H1 (cell line): ENCODE measurements around the gene GJB3. TPM values are rescaled to one million over a fixed set of nuclear protein-coding genes. Genes with fewer than 3 reads are reported as not detected.

ENCODE experiments used
- CTCF ChIA-PET: fragments of 300-600 bp; sonication (Branson Sonifier 250); formaldehyde crosslinking; loops from one replicate; lab custom pipeline; 2021; ENCODE audit not compliant: partially characterized antibody; lab: Charles Lee
- POLR2A ChIA-PET: fragments of 300-600 bp; sonication (Branson Sonifier 250); formaldehyde crosslinking; loops from one replicate; lab custom pipeline; 2021; ENCODE audit warnings: inconsistent platforms; ENCODE audit not compliant: partially characterized antibody; lab: Charles Lee
- DNase-seq, 2 experiments: peaks; one replicate each; pipeline versions ENCODE4 v3.0.0 to v3.0.0-alpha.2; 2010 to 2022; ENCODE audit warnings: low spot score in 2 of 2, low read depth in 1 of 2, mixed read lengths in 1 of 2
- FAIRE-seq: peaks from 2 replicates; lab custom pipeline; 2011; peaks lifted over from hg19 to GRCh38; lab: Jason Lieb, UNC
- H2AFZ ChIP-seq: 2 replicates; pipeline ENCODE4 v1.8.1; 2012; ENCODE audit warnings: low read length, inconsistent platforms
- H2AK5ac ChIP-seq: 2 replicates; pipeline ENCODE4 v1.6.1; 2013; ENCODE audit warnings: low read depth, low read length
- H2BK120ac ChIP-seq: replicated peaks from 2 replicates; pipeline ENCODE3; 2013; ENCODE audit warnings: low read depth, low read length, inconsistent platforms
- H2BK12ac ChIP-seq: 2 replicates; pipeline ENCODE4 v1.6.1; 2013; ENCODE audit warnings: low read depth, low read length
- H2BK15ac ChIP-seq: 2 replicates; pipeline ENCODE4 v1.6.1; 2013; ENCODE audit warnings: low read length
- H2BK20ac ChIP-seq: 2 replicates; pipeline ENCODE4 v1.6.1; 2013; ENCODE audit warnings: low read length
- H2BK5ac ChIP-seq: 2 replicates; pipeline ENCODE4 v1.6.1; 2013; ENCODE audit warnings: low read depth, low read length
- H3K14ac ChIP-seq: 2 replicates; pipeline ENCODE4 v1.6.1; 2013; ENCODE audit warnings: inconsistent platforms; ENCODE audit not compliant: insufficient read length
- H3K18ac ChIP-seq: 2 replicates; pipeline ENCODE4 v1.6.1; 2013; ENCODE audit warnings: low read length; ENCODE audit errors: extremely low read depth
- H3K23ac ChIP-seq: 2 replicates; pipeline ENCODE4 v1.6.1; 2013; ENCODE audit warnings: inconsistent platforms; ENCODE audit not compliant: insufficient read length
- H3K23me2 ChIP-seq: 2 replicates; pipeline ENCODE4 v1.6.1; 2013; ENCODE audit warnings: low read depth, low read length
- H3K27ac ChIP-seq: 2 replicates; pipeline ENCODE4 v1.6.1; 2011; ENCODE audit warnings: low read depth, low read length, inconsistent platforms
- H3K27me3 ChIP-seq, 4 experiments: replicated peaks in 1 of 4; 1 replicate in 1 of 4; 2 replicates in 3 of 4; pipeline versions ENCODE4 v1.6.1 to v1.8.1; 2011 to 2013; ENCODE audit warnings: low read length in 3 of 4, mild to moderate bottlenecking in 3 of 4, inconsistent platforms in 2 of 4, mixed read lengths in 2 of 4, moderate library complexity in 1 of 4; ENCODE audit not compliant: control insufficient read depth in 3 of 4, insufficient read depth in 3 of 4; ENCODE audit errors: extremely low read depth in 1 of 4
- H3K36me3 ChIP-seq, 4 experiments: 2 replicates each; pipeline versions ENCODE4 v1.6.1 to v1.8.1; 2011 to 2013; ENCODE audit warnings: mild to moderate bottlenecking in 4 of 4, low read length in 3 of 4, moderate library complexity in 2 of 4, control low read depth in 1 of 4, inconsistent platforms in 1 of 4; ENCODE audit not compliant: insufficient read depth in 4 of 4, control insufficient read depth in 2 of 4
- H3K4ac ChIP-seq: replicated peaks from 2 replicates; pipeline ENCODE3; 2013; ENCODE audit warnings: low read length, low read depth, mixed read lengths, inconsistent platforms; ENCODE audit not compliant: insufficient read length
- H3K4me1 ChIP-seq, 4 experiments: replicated peaks in 1 of 4; 1 replicate in 1 of 4; 2 replicates in 3 of 4; pipeline versions ENCODE4 v1.6.1 to v1.8.1; 2011 to 2013; ENCODE audit warnings: low read length in 3 of 4, inconsistent platforms in 2 of 4, mixed read lengths in 1 of 4; ENCODE audit not compliant: insufficient read depth in 4 of 4, control insufficient read depth in 3 of 4
- H3K4me2 ChIP-seq, 2 experiments: 2 replicates each; pipeline versions ENCODE4 v1.6.1 to v1.8.1; 2011 to 2013; ENCODE audit warnings: low read depth in 2 of 2, low read length in 2 of 2, control low read depth in 1 of 2, inconsistent platforms in 1 of 2, mild to moderate bottlenecking in 1 of 2; ENCODE audit not compliant: insufficient read depth in 1 of 2
- H3K4me3 ChIP-seq, 4 experiments: fragments of 200-600, 300-600 bp in 1 of 4; sonication (generic), shearing (Covaris generic), sonication (Bioruptor Twin) in 1 of 4; 2 replicates each; pipeline versions ENCODE4 v1.5.1 to v1.8.1; 2011 to 2016; ENCODE audit warnings: low read length in 4 of 4, low read depth in 3 of 4, control low read depth in 2 of 4, inconsistent platforms in 2 of 4, mild to moderate bottlenecking in 2 of 4, mixed read lengths in 1 of 4, moderate library complexity in 1 of 4; ENCODE audit not compliant: insufficient read depth in 2 of 4; ENCODE audit errors: extremely low read depth in 1 of 4
- H3K56ac ChIP-seq: replicated peaks from 2 replicates; pipeline ENCODE3; 2013; ENCODE audit warnings: low read depth, mild to moderate bottlenecking, mixed read lengths, low read length, inconsistent platforms; ENCODE audit not compliant: insufficient read length
- H3K79me1 ChIP-seq: 2 replicates; pipeline ENCODE4 v1.6.1; 2013; ENCODE audit warnings: low read depth, low read length, control low read depth
- H3K79me2 ChIP-seq, 2 experiments: 2 replicates each; pipeline versions ENCODE4 v1.6.1 to v1.8.1; 2012 to 2013; ENCODE audit warnings: low read length in 2 of 2, mild to moderate bottlenecking in 2 of 2, inconsistent platforms in 1 of 2; ENCODE audit not compliant: insufficient read depth in 2 of 2, control insufficient read depth in 1 of 2
- H3K9ac ChIP-seq, 4 experiments: replicated peaks in 1 of 4; 1 replicate in 1 of 4; 2 replicates in 3 of 4; pipeline versions ENCODE4 v1.6.1 to v1.8.1; 2011 to 2013; ENCODE audit warnings: low read depth in 3 of 4, low read length in 3 of 4, control low read depth in 2 of 4, mild to moderate bottlenecking in 2 of 4, moderate library complexity in 2 of 4, inconsistent platforms in 1 of 4; ENCODE audit errors: extremely low read depth in 1 of 4
- H3K9me3 ChIP-seq, 2 experiments: 2 replicates each; pipeline versions ENCODE4 v1.6.1 to v1.8.1; 2012 to 2013; ENCODE audit warnings: mild to moderate bottlenecking in 2 of 2, moderate library complexity in 2 of 2, control low read depth in 1 of 2, inconsistent platforms in 1 of 2, low read depth in 1 of 2, low read length in 1 of 2, mixed read lengths in 1 of 2; ENCODE audit not compliant: insufficient read depth in 2 of 2
- H4K20me1 ChIP-seq, 2 experiments: replicated peaks in 1 of 2; 2 replicates each; pipeline versions ENCODE3 to v1.8.1; 2011 to 2013; ENCODE audit warnings: inconsistent platforms in 2 of 2, low read length in 2 of 2, mild to moderate bottlenecking in 1 of 2; ENCODE audit not compliant: insufficient read depth in 2 of 2, control insufficient read depth in 1 of 2
- H4K5ac ChIP-seq: 2 replicates; pipeline ENCODE4 v1.6.1; 2013; ENCODE audit warnings: low read length, low read depth, mixed read lengths, inconsistent platforms; ENCODE audit not compliant: insufficient read length
- H4K8ac ChIP-seq: 2 replicates; pipeline ENCODE4 v1.8.0; 2013; ENCODE audit warnings: mild to moderate bottlenecking, moderate library complexity, low read length, inconsistent platforms; ENCODE audit not compliant: insufficient read depth; ENCODE audit errors: extremely low read depth
- H4K91ac ChIP-seq: replicated peaks from 2 replicates; pipeline ENCODE3; 2013; ENCODE audit warnings: low read length, mixed read lengths, inconsistent platforms; ENCODE audit not compliant: insufficient read length
- JUN ChIP-seq: IDR thresholded peaks from 2 replicates; pipeline ENCODE4 v1.6.1; 2011; ENCODE audit warnings: low read depth, mild to moderate bottlenecking, improper control_type of control experiment, low read length
- RXRA ChIP-seq: IDR thresholded peaks from 2 replicates; pipeline ENCODE4 v1.6.1; 2011; ENCODE audit warnings: low read depth, mild to moderate bottlenecking, low read length, moderate library complexity; ENCODE audit not compliant: insufficient read depth
- TAF1 ChIP-seq: IDR thresholded peaks from 2 replicates; pipeline ENCODE4 v1.6.1; 2011; ENCODE audit warnings: mild to moderate bottlenecking, low read depth, low read length
- WGBS, 2 experiments: shearing (Covaris generic) in 1 of 2; methylation state at CpG; one replicate each; pipeline versions ENCODE4 v1.1.6 to v1.1.7; 2013 to 2015; ENCODE audit warnings: low lambda C conversion rate in 2 of 2, mixed read lengths in 2 of 2, inconsistent platforms in 1 of 2, low coverage in 1 of 2, missing lambda C conversion rate in 1 of 2; ENCODE audit not compliant: insufficient replicate concordance in 2 of 2, insufficient coverage in 1 of 2, insufficient read length in 1 of 2; ENCODE audit errors: extremely low coverage in 1 of 2, missing lambda C conversion rate in 1 of 2; 5-methylcytosine and 5-hydroxymethylcytosine counted together
- polyA plus RNA-seq, 7 experiments: library from polyadenylated mRNA; depleted of rRNA in 3 of 7; stranded (reverse) in 5 of 7; unstranded in 2 of 7; fragments of >200 nt in 5 of 7; fragments of 200-250 nt in 2 of 7; gene quantifications; 1 replicate in 5 of 7; 2 replicates in 1 of 7; 4 replicates in 1 of 7; pipeline versions ENCODE4 v1.2.1 to v1.2.3, GENCODE V29; 2011 to 2013; ENCODE audit warnings: missing spikeins in 2 of 7, mixed read lengths in 2 of 7
- total RNA-seq: library from RNA; stranded (reverse); fragmentation: NEBNext Ultra II Directional; extraction: Animal tissue kit (Norgen Biotek cat#: 25700); gene quantifications from 2 replicates; pipeline ENCODE4 v1.2.1, GENCODE V29; 2021

Gene GJB3
- total and polyA plus RNA-seq, 2 of the 8 experiments (the other 6 are each of a cell fraction or from before 2014, with no cell fraction given), result 0.93 to 1.6 TPM

- H4K91ac ChIP-seq, result no peak overlapping the region
- no peak overlapping the region for H4K5ac ChIP-seq
- peaks cover 0 to 11% (median 8%) of the 10 kb centered on the region in 4 experiments; a peak in 4 of 7 replicates for H3K27me3 ChIP-seq
- ChIA-PET CTCF (interaction anchor here (0.9 to 12.6 kb wide), 6 partner anchors 10 to 130 kb away, joined by 3 to 230 read pairs (median 4); no protein-coding TSS in a partner anchor), POLR2A (interaction anchor here (0.9 to 1.4 kb wide), 3 partner anchors 16 to 70 kb away, joined by 3 to 5 read pairs (median 3); partner anchors contain the start of gene GJB3)
- no peaks in the 10 kb centered on the region for H3K79me2 ChIP-seq
- H3K23me2 ChIP-seq, result no peaks in the 10 kb centered on the region; the same call in 1 of the 2 replicates
- H2BK5ac ChIP-seq, result no peak overlapping the region
- DNase-seq, result no peak
- H3K36me3 ChIP-seq, result no peaks in the 10 kb centered on the region
- H3K4me3 ChIP-seq, result no peak overlapping the region
- no peak overlapping the region for H2AFZ ChIP-seq
- no peak for FAIRE-seq
- no peak overlapping the region for H3K14ac ChIP-seq
- H2BK12ac ChIP-seq, result no peak overlapping the region
- no peak overlapping the region for H3K18ac ChIP-seq
- no peaks in the 10 kb centered on the region for H3K9me3 ChIP-seq
- H3K27ac ChIP-seq, result no peak overlapping the region
- H4K8ac ChIP-seq, result no peak overlapping the region
- H3K9ac ChIP-seq, result no peak overlapping the region
- no peak overlapping the region for H2BK15ac ChIP-seq
- no peak overlapping the region for H3K4me2 ChIP-seq
- H2BK120ac ChIP-seq, result no peak overlapping the region
- H3K56ac ChIP-seq, result no peak overlapping the region
- no peak overlapping the region for H3K23ac ChIP-seq
- H3K4ac ChIP-seq, result no peak overlapping the region
- H3K4me1 ChIP-seq, result peaks cover 0 to 12% (median 7%) of the 10 kb centered on the region in 4 experiments; a peak in 4 of 7 replicates
- WGBS, 2 experiments, result 73% methylated on average over 6 of the region's 6 CpGs; no CpG with 5 or more reads in 1 of the 2 experiments
- H2BK20ac ChIP-seq, result no peak overlapping the region
- no peak overlapping the region for H2AK5ac ChIP-seq
- H4K20me1 ChIP-seq, result no peaks in the 10 kb centered on the region
- H3K79me1 ChIP-seq, result no peaks in the 10 kb centered on the region
- TF ChIP-seq TAF1, result no peak
- TF ChIP-seq JUN, result no peak
- no peak for TF ChIP-seq RXRA
Measured at GRCh38 chr1:34796990-34797389, 16.0 kb downstream of the GJB3 start.
